ENCODE results near the gene CMSS1.

DNA sequence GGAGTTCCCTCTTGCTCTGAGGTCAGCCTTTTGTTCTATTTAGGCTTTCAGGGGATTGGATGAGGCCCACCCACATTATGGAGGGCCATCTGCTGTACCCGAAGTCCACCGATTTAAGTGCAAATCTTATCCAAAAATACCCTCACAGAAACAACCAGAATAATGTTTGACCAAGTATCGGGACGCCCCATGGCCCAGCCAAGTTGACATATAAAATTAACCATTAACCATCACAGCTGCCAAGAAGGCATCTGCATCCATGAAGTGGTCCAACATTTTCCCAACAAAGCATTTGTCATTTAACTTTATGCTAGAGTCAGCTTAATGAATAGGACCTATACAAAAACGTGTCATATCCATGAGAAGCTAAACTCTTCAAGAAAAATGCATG lies 396.9 kb downstream of the CMSS1 start:
- TF ChIP-seq SIN3A (IDR thresholded peaks at IDR 0.05; ENCODE audit: borderline replicate concordance, insufficient read depth, low read length) (no peak), TAF1 (IDR thresholded peaks at IDR 0.05; ENCODE audit: borderline replicate concordance, insufficient read depth, low read length) (no peak), POLR2AphosphoS5 (IDR thresholded peaks at IDR 0.05; ENCODE audit: low read depth, low read length) (no peak), REST (IDR thresholded peaks at IDR 0.05; ENCODE audit: insufficient read depth in 1 of 2, low read depth in 2 of 2, low read length in 2 of 2) (no peak), FOXP2 (optimal IDR thresholded peaks at IDR 0.05; ENCODE audit: borderline replicate concordance, extremely low read depth, extremely low read length, insufficient read depth) (no peak)
